GM18502 (cell line): Measurements from ENCODE around the gene UBTD2.

Experiments
- ATAC-seq: cut with Tn5 transposase; IDR thresholded peaks from one replicate; pipeline ENCODE4 v1.9.1; 2021; ENCODE audit warnings: mild to moderate bottlenecking; ENCODE audit not compliant: unreplicated experiment, poor library complexity

The UBTD2 gene

GRCh38 chr5:172264815-172265395 lies 18.7 kb downstream of the UBTD2 start:
- no peak for ATAC-seq

- no peak for ATAC-seq
These were observed 28.1 kb downstream of the UBTD2 start for GRCh38 chr5:172255444-172255843.

GRCh38 chr5:172252501-172252900 lies 31.1 kb downstream of the UBTD2 start:
- ATAC-seq: no peak

- ATAC-seq: no peak
These were observed 32.1 kb downstream of the UBTD2 start for GRCh38 chr5:172251419-172251818.

GRCh38 chr5:172248637-172249036 lies 34.9 kb downstream of the UBTD2 start:
- no peak for ATAC-seq

GRCh38 chr5:172245703-172246125 lies 37.9 kb downstream of the UBTD2 start:
- no peak for ATAC-seq

GRCh38 chr5:172245046-172245445 lies 38.5 kb downstream of the UBTD2 start:
- ATAC-seq: no peak

- ATAC-seq: no peak
These were observed 40.3 kb downstream of the UBTD2 start for GRCh38 chr5:172243302-172243701.

- no peak for ATAC-seq
These were observed 45.2 kb downstream of the UBTD2 start for GRCh38 chr5:172238334-172238733.

GRCh38 chr5:172235827-172236736 lies 47.5 kb downstream of the UBTD2 start:
- ATAC-seq: no peak

- peak; percentile 68 for ATAC-seq
These were observed 48.3 kb downstream of the UBTD2 start for GRCh38 chr5:172235132-172235780.

GRCh38 chr5:172234031-172234430 lies 49.5 kb downstream of the UBTD2 start:
- no peak for ATAC-seq

GRCh38 chr5:172229904-172230303 lies 53.7 kb downstream of the UBTD2 start:
- no peak for ATAC-seq

- no peak for ATAC-seq
These were observed 58.6 kb downstream of the UBTD2 start for GRCh38 chr5:172224996-172225395.

- ATAC-seq: peak; percentile 84
These were observed 59.4 kb downstream of the UBTD2 start for GRCh38 chr5:172223901-172224873.

GRCh38 chr5:172219296-172219695 lies 64.3 kb downstream of the UBTD2 start:
- no peak for ATAC-seq

- no peak for ATAC-seq
These were observed 67.2 kb downstream of the UBTD2 start for GRCh38 chr5:172216345-172216744.

GRCh38 chr5:172213126-172213525 lies 70.4 kb downstream of the UBTD2 start:
- no peak for ATAC-seq

GRCh38 chr5:172211676-172212075 lies 71.9 kb downstream of the UBTD2 start:
- ATAC-seq: no peak

GRCh38 chr5:172209714-172210113 lies 73.8 kb downstream of the UBTD2 start:
- ATAC-seq: no peak
